Measurements from ENCODE around the gene GLRA2.

GRCh38 chrX:14591976-14592375 is 62.6 kb downstream of the GLRA2 start:
- no peak for TF ChIP-seq CTCF (conservative IDR thresholded peaks at IDR 0.05 in 1 of 2, IDR thresholded peaks at IDR 0.05 in 1 of 2; ENCODE audit: extremely low read depth in 1 of 2, insufficient read depth in 1 of 2, low read depth in 1 of 2, low read length in 2 of 2)
- no peak for TF ChIP-seq EZH2 (IDR thresholded peaks at IDR 0.05; ENCODE audit: borderline replicate concordance, low read length)

Data from mammary epithelial cell (primary cell).